Mucosa of descending colon (tissue), 3 donors: ENCODE measurements around the gene UCP3. TPM values are rescaled to one million over a fixed set of nuclear protein-coding genes. Genes with fewer than 3 reads are reported as not detected.
A peak's percentile ranks its signal among the peaks of the same experiment; 100 is the strongest.

ENCODE experiments used
- ATAC-seq: fragments of 200-7000 bp; cut with Tn5 transposase; one replicate; pipeline ENCODE4 v1.9.1; 2020; ENCODE audit warnings: mild to moderate bottlenecking, moderate library complexity
- DNase-seq, 3 donors: peaks; one replicate each; pipeline ENCODE4 v3.0.0-alpha.2; 2020
- H3K36me3 ChIP-seq: fragments of 200-600 bp; one replicate; pipeline ENCODE4 v1.8.0; 2021; ENCODE audit warnings: low read depth, mild to moderate bottlenecking
- H3K4me1 ChIP-seq: fragments of 200-600 bp; one replicate; pipeline ENCODE4 v1.8.0; 2021; ENCODE audit warnings: low read depth, mild to moderate bottlenecking
- H3K4me3 ChIP-seq: fragments of 200-600 bp; one replicate; pipeline ENCODE4 v1.8.0; 2021; ENCODE audit warnings: mild to moderate bottlenecking
- H3K9me3 ChIP-seq: fragments of 200-600 bp; one replicate; pipeline ENCODE4 v1.8.0; 2021; ENCODE audit warnings: mild to moderate bottlenecking
- CTCF ChIP-seq: fragments of 200-600 bp; IDR thresholded peaks from one replicate; pipeline ENCODE4 v1.8.0; 2022; ENCODE audit warnings: antibody characterized with exemption, mild to moderate bottlenecking
- intact Hi-C, 2 donors: fragments of 100-400 bp; cut with DNase I in 1 of 2; cut with micrococcal nuclease in 1 of 2; formaldehyde crosslinking; loops; one replicate each; pipeline versions ENCODE4 v1.11.0 to v1.11.1; 2022; cut with DNase I, micrococcal nuclease
- total RNA-seq, 3 donors: library from RNA; stranded (reverse); fragmentation: NEBNext Ultra II Directional in 2 of 3; extraction: Animal tissue kit (Norgen Biotek cat#: 25700) in 2 of 3; gene quantifications; one replicate each; pipeline versions ENCODE4 v1.2.1 to v1.2.4, GENCODE V29; 2021 to 2023
- donor health status: DM: no; HTN: no; CAD: no; lungs with moderate emphysema.
- donor health status: DM: no; HTN: no; CAD: no.
- donor health status: DM: no; HTN: yes; CAD: no.

UCP3 gene
- total RNA-seq, 3 donors from 2014 or later, result 0.90 to 2.8 (median 2.2) TPM

GRCh38 chr11:73981051-73981805, 27.7 kb downstream of the UCP3 start:
- ATAC-seq (no peak), DNase-seq (no peak)
- no peaks in the 10 kb centered on the region for H3K36me3 ChIP-seq
- no peaks in the 10 kb centered on the region for H3K9me3 ChIP-seq
- intact Hi-C loops, result no loop called here
- H3K4me3 ChIP-seq, result no peak overlapping the region
- no peak for TF ChIP-seq CTCF
- H3K4me1 ChIP-seq, result peaks cover 22% of the 10 kb centered on the region

- ATAC-seq, result peak; percentile 62
- Histone ChIP-seq H3K9me3 (no peaks in the 10 kb centered on the region), H3K4me1 (peaks cover 22% of the 10 kb centered on the region), H3K36me3 (no peaks in the 10 kb centered on the region), H3K4me3 (no peak overlapping the region)
- DNase-seq, result peak; percentile 79 to 90 (median 84)
- no peak for TF ChIP-seq CTCF
- intact Hi-C loops, result no loop called here
Measured at GRCh38 chr11:73980001-73980961, 28.6 kb downstream of the UCP3 start.

GRCh38 chr11:73978576-73979086, 30.3 kb downstream of the UCP3 start:
- TF ChIP-seq CTCF, result no peak

GRCh38 chr11:73977856-73978519, 30.9 kb downstream of the UCP3 start:
- no peak overlapping the region for H3K4me3 ChIP-seq
- TF ChIP-seq CTCF, result no peak
- ATAC-seq, result no peak
- H3K9me3 ChIP-seq, result no peaks in the 10 kb centered on the region
- no peak for DNase-seq
- peaks cover 31% of the 10 kb centered on the region for H3K4me1 ChIP-seq
- intact Hi-C loops, result no loop called here
- H3K36me3 ChIP-seq, result no peaks in the 10 kb centered on the region

More at GRCh38 chr11:73978576-73979086, 30.3 kb downstream of the UCP3 start:
- Histone ChIP-seq H3K4me3 (no peak overlapping the region), H3K36me3 (no peaks in the 10 kb centered on the region), H3K9me3 (no peaks in the 10 kb centered on the region), H3K4me1 (peaks cover 28% of the 10 kb centered on the region)
- DNase-seq (no peak), ATAC-seq (no peak)
- intact Hi-C loops, result no loop called here

- no peak for ATAC-seq
- peak in 1 of 3 donors; percentile 24 for DNase-seq
- intact Hi-C loops, result no loop called here
- no peaks in the 10 kb centered on the region for H3K36me3 ChIP-seq
- no peak overlapping the region for H3K4me3 ChIP-seq
- no peaks in the 10 kb centered on the region for H3K9me3 ChIP-seq
- TF ChIP-seq CTCF, result no peak
- peaks cover 28% of the 10 kb centered on the region for H3K4me1 ChIP-seq
Measured at GRCh38 chr11:73976451-73977151, 32.3 kb downstream of the UCP3 start.
